ENCODE measurements around the gene VSIG8.
"Not testable (repeated sequence)": the region's sequence is repeated elsewhere in the genome, so short reads cannot be mapped to it uniquely, and the experiment has no call there.

The VSIG8 gene, protein sequence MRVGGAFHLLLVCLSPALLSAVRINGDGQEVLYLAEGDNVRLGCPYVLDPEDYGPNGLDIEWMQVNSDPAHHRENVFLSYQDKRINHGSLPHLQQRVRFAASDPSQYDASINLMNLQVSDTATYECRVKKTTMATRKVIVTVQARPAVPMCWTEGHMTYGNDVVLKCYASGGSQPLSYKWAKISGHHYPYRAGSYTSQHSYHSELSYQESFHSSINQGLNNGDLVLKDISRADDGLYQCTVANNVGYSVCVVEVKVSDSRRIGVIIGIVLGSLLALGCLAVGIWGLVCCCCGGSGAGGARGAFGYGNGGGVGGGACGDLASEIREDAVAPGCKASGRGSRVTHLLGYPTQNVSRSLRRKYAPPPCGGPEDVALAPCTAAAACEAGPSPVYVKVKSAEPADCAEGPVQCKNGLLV

DNA sequence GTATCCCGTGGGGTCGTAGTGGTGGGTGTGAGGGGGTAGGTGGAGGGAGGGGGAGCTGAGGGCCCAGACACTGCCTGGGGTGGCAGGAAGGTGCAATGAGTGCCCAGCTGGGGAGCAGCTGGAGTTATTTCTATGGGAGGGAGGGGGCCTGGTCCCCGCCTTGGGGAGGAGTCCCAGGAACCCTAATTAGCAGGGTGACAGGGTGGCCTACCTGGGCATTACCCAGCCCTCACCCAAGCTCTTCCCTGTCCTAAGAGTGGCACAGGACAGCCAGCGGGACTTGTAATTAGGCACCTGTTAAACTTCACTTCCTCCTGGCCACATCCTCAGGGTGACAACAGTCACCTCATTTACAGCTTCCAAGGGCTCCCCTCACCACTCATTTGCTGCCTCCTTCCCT lies at the start of gene VSIG8:
TSS of gene VSIG8 (minus strand) at position 101 of the 400 bp plus-strand sequence. CDS start 136 bp downstream, outside the sequence.
- TF ChIP-seq, protein P1, sequence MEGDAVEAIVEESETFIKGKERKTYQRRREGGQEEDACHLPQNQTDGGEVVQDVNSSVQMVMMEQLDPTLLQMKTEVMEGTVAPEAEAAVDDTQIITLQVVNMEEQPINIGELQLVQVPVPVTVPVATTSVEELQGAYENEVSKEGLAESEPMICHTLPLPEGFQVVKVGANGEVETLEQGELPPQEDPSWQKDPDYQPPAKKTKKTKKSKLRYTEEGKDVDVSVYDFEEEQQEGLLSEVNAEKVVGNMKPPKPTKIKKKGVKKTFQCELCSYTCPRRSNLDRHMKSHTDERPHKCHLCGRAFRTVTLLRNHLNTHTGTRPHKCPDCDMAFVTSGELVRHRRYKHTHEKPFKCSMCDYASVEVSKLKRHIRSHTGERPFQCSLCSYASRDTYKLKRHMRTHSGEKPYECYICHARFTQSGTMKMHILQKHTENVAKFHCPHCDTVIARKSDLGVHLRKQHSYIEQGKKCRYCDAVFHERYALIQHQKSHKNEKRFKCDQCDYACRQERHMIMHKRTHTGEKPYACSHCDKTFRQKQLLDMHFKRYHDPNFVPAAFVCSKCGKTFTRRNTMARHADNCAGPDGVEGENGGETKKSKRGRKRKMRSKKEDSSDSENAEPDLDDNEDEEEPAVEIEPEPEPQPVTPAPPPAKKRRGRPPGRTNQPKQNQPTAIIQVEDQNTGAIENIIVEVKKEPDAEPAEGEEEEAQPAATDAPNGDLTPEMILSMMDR (IDR thresholded peaks at IDR 0.05; ENCODE audit: control extremely low read depth, extremely low read depth, low read depth, missing control alignments), result no peak
- ChIA-PET CTCF (interaction anchor here (1.3 kb wide), 1 partner anchor 145 kb away, joined by 3 read pairs; no protein-coding TSS in a partner anchor), POLR2A (no interaction called here)
- no peak for DNase-seq (ENCODE audit: extremely low spot score)

DNA sequence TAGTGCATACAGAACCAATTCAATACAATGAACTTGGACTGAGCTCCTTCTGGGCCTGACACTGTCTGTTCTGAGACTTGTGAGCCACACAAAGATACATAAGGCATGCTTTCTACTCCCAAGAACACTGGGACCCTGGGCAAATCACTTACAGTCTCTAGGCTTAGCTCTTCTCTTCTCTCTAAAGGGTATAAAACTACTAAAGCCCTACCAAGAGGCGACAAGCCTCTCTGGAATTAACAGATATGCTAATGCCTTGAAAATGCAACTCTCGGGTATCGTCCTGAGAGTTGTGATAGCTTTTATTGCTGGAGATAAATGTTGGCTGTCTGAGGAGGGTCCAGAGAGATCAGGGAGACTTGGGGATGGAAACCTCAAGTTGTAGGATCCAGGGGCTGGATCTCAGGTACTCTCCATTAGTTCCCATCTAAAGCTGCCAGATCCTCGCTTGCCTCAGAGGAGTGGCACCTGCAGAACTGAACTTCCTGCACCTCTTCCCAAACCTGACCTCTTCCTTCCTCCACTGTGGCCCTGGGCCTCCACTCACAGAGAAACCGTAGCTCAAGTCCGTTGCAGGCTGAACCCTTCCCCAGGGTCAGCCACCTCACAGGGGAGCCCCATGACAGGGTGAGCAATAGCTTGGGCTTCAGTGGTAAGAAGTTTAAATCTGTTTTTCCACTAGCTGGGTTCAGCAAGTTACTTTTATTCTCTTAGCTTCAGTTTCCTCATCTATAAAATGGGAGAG lies 49.0 kb upstream of the VSIG8 start:
- POLR2A ChIA-PET, result no interaction called here
- TF ChIP-seq, protein P1 (IDR thresholded peaks at IDR 0.05; ENCODE audit: control extremely low read depth, extremely low read depth, low read depth, missing control alignments), result no peak
- CTCF ChIA-PET, result no interaction called here
- no peak for DNase-seq (ENCODE audit: extremely low spot score)

DNA sequence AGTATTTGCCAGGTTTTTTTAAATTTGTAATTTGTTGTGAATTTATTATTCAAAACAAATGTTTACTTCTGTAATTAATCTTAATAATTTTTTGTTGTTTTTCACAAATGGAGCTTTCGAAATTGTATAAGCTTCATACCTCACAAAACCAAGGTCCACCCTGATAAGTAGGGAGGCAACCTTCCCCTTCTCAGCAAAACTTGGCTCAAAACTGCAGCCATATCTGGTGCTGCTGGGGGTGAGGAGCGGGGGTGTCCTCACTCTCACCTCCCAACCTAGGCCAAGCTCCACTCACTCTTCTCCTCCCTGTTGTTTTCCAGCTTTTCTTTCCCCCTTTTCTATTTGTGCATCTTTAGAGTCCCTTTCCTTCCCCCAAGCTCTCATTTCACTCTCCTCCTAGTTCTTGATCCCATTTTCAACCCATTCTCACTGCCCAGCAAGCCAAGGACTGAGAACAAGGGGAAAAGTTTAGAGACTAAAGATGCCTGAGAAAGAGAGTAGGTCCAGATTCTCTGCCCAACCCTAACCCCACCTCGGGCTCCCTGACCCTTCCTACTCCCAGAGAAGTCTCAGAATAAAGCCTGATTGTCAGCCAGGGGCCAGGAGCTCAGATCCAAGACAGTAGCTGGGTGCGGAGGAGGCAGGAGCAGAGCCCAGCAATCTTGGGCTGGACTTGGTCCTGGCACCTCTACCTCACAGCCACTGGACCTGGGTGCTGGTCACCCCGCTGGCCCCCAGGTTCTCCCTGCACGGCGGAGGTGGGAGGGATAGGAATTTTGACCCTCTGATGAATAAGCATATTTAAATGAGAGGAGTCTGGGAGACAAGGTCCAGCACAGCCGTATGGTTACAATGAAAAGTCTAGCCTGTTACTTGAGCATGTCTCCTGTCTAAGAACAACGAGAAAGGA lies 45.8 kb upstream of the VSIG8 start:
- CTCF ChIA-PET, result interaction anchor here (1.3 to 9.9 kb wide), 2 partner anchors 16 to 109 kb away, joined by 3 to 75 read pairs; no protein-coding TSS in a partner anchor
- POLR2A ChIA-PET, result interaction anchor here (1.2 kb wide), 1 partner anchor 17 kb away, joined by 3 read pairs; the partner anchor contains the start of gene TAGLN2
- no peak for DNase-seq (ENCODE audit: extremely low spot score)
- TF ChIP-seq, protein P1 (IDR thresholded peaks at IDR 0.05; ENCODE audit: control extremely low read depth, extremely low read depth, low read depth, missing control alignments), result no peak

DNA sequence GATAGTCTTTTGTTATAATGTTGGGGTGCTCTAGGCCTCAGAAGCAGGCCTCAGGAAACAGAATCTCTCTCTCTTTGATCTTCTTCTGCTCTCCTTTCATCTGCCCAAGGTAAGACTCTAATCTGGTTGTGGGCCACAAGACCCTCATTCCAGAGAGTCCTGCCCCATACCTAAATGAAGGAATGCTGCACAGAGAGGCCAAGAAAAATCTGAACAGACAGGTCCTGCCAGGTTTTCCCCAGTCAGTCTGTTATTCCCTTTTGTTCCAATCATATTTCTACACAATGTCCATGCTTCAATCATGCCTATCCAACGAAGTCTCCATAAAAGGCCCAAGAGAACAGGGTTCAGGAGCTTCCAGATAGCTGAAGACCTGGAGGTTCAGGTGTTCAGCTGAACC lies 44.5 kb upstream of the VSIG8 start:
- TF ChIP-seq, protein P1 (IDR thresholded peaks at IDR 0.05; ENCODE audit: control extremely low read depth, extremely low read depth, low read depth, missing control alignments), result no peak
- no peak for DNase-seq (ENCODE audit: extremely low spot score)
- CTCF ChIA-PET, result interaction anchor here (0.8 to 9.9 kb wide), 2 partner anchors 15 to 345 kb away, joined by 3 to 75 read pairs; no protein-coding TSS in a partner anchor
- POLR2A ChIA-PET, result no interaction called here

DNA sequence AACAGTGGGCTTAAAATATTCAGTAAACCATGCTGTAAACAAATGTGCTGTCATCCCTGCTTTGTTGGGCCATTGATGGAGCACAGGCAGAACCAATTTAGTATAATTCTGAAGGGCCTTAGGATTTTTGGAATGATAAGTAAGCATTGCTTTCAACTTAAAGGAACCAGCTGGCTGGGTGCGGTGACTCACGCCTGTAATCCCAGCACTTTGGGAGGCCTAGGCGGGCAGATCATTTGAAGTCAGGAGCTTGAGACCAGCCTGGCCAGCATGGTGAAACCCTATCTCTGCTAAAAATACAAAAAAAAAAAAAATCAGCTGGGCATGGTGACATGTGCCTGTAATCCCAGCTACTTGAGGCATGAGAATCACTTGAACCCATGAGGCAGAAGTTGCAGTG lies 41.6 kb upstream of the VSIG8 start:
- CTCF ChIA-PET, result interaction anchor here (1.3 to 9.9 kb wide), 2 partner anchors 12 to 20 kb away, joined by 3 to 75 read pairs; no protein-coding TSS in a partner anchor
- DNase-seq (ENCODE audit: extremely low spot score); POLR2A ChIA-PET: not testable (repeated sequence)

DNA sequence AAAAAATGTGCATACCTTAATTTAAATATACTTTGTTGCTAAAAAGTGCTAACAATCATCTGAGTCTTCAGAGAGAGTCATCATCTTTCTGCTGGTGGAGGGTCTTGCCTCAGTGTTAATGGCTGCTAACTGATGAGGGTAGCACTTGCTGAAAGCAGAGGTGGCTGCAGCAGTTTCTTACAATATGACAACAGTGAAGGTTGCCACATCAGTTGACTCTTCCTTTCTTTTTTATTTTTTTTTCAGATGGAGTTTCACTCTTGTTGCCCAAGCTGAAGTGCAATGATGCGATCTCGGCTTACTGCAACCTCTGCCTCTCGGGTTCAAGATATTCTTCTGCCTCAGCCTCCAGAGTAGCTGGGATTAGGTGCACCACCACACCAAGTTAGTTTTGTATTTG lies 40.1 kb upstream of the VSIG8 start:
- TF ChIP-seq, protein P1 (IDR thresholded peaks at IDR 0.05; ENCODE audit: control extremely low read depth, extremely low read depth, low read depth, missing control alignments), result no peak
- ChIA-PET POLR2A (no interaction called here), CTCF (interaction anchor here (1.3 to 9.9 kb wide), 2 partner anchors 10 to 20 kb away, joined by 3 to 75 read pairs; no protein-coding TSS in a partner anchor)
- no peak for DNase-seq (ENCODE audit: extremely low spot score)
